Dermis lymphatic vessel endothelial cell (primary cell): ENCODE results near the gene SLC4A1. TPM values are rescaled to one million over a fixed set of nuclear protein-coding genes. Genes with fewer than 3 reads are reported as not detected.

Source experiments
- total RNA-seq: library from RNA; depleted of rRNA; stranded (reverse); fragments of >200 nt; gene quantifications from 2 replicates; pipeline ENCODE4 v1.2.1, GENCODE V29; 2014

Gene SLC4A1
- under 0.01 TPM in 1 of 2 replicates, not detected in the other for total RNA-seq

GRCh38 chr17:44267818-44268490, at the start of gene SLC4A1:
SLC4A1 (minus strand) TSS chr17:44268135; CDS start chr17:44262866, 5,269 bp downstream.

GRCh38 chr17:44308320-44308818, 40.4 kb upstream of the SLC4A1 start, which contains the start of gene RUNDC3A:
RUNDC3A (plus strand) TSS chr17:44308601; CDS start chr17:44308833, 232 bp downstream.

GRCh38 chr17:44219616-44220212, 48.2 kb downstream of the SLC4A1 start, which contains the start of gene UBTF:
UBTF (minus strand) TSS chr17:44219675; CDS start chr17:44218229, 1,446 bp downstream.

GRCh38 chr17:44199553-44200477, 68.1 kb downstream of the SLC4A1 start, which contains the start of gene ATXN7L3:
ATXN7L3 (minus strand) TSS chr17:44199884; CDS start chr17:44198070, 1,814 bp downstream.

Other genes with a start within 250 kb of the SLC4A1 start
- gene LSM12, start 201.5 kb downstream of the SLC4A1 start, total RNA-seq = 22.0 and 22.6 TPM in 2 replicates
- gene G6PC3, start 197.4 kb downstream of the SLC4A1 start, total RNA-seq = 19.2 and 25.9 TPM in 2 replicates
- 29.0 and 33.8 TPM in 2 replicates for gene HDAC5, start 144.5 kb downstream of the SLC4A1 start, total RNA-seq
- 0.77 and 1.6 TPM in 2 replicates for gene HROB, start 126.2 kb downstream of the SLC4A1 start, total RNA-seq
- gene ASB16, start 97.4 kb downstream of the SLC4A1 start, total RNA-seq = not detected in 2 replicates
- gene TMUB2, start 81.2 kb downstream of the SLC4A1 start, total RNA-seq = 28.0 and 33.6 TPM in 2 replicates
- 33.9 and 34.8 TPM in 2 replicates for gene ATXN7L3, start 68.3 kb downstream of the SLC4A1 start, total RNA-seq
- gene UBTF, start 48.5 kb downstream of the SLC4A1 start, total RNA-seq = 42.3 and 68.1 TPM in 2 replicates
- gene RUNDC3A, start 40.5 kb upstream of the SLC4A1 start, total RNA-seq = 0.22 and 0.95 TPM in 2 replicates
- gene SLC25A39, start 56.7 kb upstream of the SLC4A1 start, total RNA-seq = 51.4 and 54.2 TPM in 2 replicates
- gene GRN, start 77.2 kb upstream of the SLC4A1 start, total RNA-seq = 551 and 587 TPM in 2 replicates
- gene FAM171A2, start 95.7 kb upstream of the SLC4A1 start, total RNA-seq = 5.0 TPM in 2 replicates
- 0.26 and 0.65 TPM in 2 replicates for gene ITGA2B, start 121.5 kb upstream of the SLC4A1 start, total RNA-seq
- 10.9 and 14.0 TPM in 2 replicates for gene GPATCH8, start 235.3 kb upstream of the SLC4A1 start, total RNA-seq